Neutrophil (primary cell): ENCODE results near the gene CEP135.

Experiments
- H3K27ac ChIP-seq: fragments of 200-600 bp; sonication (generic); 2 replicates; pipeline ENCODE4 v1.5.1; 2016; ENCODE audit warnings: mild to moderate bottlenecking, moderate library complexity
- H3K27me3 ChIP-seq: fragments of 200-600 bp; sonication (generic); 2 replicates; pipeline ENCODE4 v1.6.0; 2016; ENCODE audit warnings: mild to moderate bottlenecking
- H3K36me3 ChIP-seq: fragments of 200-600 bp; sonication (generic); 2 replicates; pipeline ENCODE4 v1.5.1; 2017
- H3K4me1 ChIP-seq, 2 experiments: fragments of 200-600 bp in 1 of 2; sonication (generic) in 1 of 2; 1 replicate in 1 of 2; 2 replicates in 1 of 2; pipeline versions ENCODE4 v1.5.1 to v1.6.1; 2013 to 2016; ENCODE audit warnings: low read depth in 1 of 2, low read length in 1 of 2, mild to moderate bottlenecking in 1 of 2, moderate library complexity in 1 of 2; ENCODE audit not compliant: control insufficient read depth in 1 of 2, insufficient read depth in 1 of 2
- H3K4me3 ChIP-seq, 2 experiments: fragments of 200-600 bp in 1 of 2; sonication (generic) in 1 of 2; 1 replicate in 1 of 2; 2 replicates in 1 of 2; pipeline ENCODE4 v1.5.1; 2013 to 2016; ENCODE audit warnings: low read depth in 1 of 2, low read length in 1 of 2, mild to moderate bottlenecking in 1 of 2, moderate library complexity in 1 of 2
- H3K9me3 ChIP-seq: fragments of 200-600 bp; sonication (generic); 2 replicates; pipeline ENCODE4 v1.5.1; 2016
- TF ChIP-seq, protein P1 (sequence below): fragments of 200-600 bp; sonication (generic); IDR thresholded peaks from 2 replicates; pipeline ENCODE4 v1.5.1; 2016; ENCODE audit warnings: antibody characterized with exemption

The CEP135 gene

GRCh38 chr4:56052966-56053365 lies 104.2 kb downstream of the CEP135 start:
- TF ChIP-seq, protein P1, sequence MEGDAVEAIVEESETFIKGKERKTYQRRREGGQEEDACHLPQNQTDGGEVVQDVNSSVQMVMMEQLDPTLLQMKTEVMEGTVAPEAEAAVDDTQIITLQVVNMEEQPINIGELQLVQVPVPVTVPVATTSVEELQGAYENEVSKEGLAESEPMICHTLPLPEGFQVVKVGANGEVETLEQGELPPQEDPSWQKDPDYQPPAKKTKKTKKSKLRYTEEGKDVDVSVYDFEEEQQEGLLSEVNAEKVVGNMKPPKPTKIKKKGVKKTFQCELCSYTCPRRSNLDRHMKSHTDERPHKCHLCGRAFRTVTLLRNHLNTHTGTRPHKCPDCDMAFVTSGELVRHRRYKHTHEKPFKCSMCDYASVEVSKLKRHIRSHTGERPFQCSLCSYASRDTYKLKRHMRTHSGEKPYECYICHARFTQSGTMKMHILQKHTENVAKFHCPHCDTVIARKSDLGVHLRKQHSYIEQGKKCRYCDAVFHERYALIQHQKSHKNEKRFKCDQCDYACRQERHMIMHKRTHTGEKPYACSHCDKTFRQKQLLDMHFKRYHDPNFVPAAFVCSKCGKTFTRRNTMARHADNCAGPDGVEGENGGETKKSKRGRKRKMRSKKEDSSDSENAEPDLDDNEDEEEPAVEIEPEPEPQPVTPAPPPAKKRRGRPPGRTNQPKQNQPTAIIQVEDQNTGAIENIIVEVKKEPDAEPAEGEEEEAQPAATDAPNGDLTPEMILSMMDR, result no peak
- Histone ChIP-seq H3K9me3 (no peaks in the 10 kb centered on the region), H3K36me3 (no peaks in the 10 kb centered on the region), H3K4me1 (peaks cover 16 to 21% of the 10 kb centered on the region in 2 experiments), H3K27ac (no peak overlapping the region), H3K4me3 (no peak overlapping the region), H3K27me3 (peaks cover 38% of the 10 kb centered on the region)

GRCh38 chr4:56055027-56055977 lies 106.6 kb downstream of the CEP135 start:
- Histone ChIP-seq H3K9me3 (no peaks in the 10 kb centered on the region), H3K27ac (no peak overlapping the region), H3K4me1 (peaks cover 0 to 6% of the 10 kb centered on the region in 2 experiments), H3K4me3 (no peak overlapping the region), H3K36me3 (no peaks in the 10 kb centered on the region), H3K27me3 (peaks cover 14% of the 10 kb centered on the region)
- TF ChIP-seq, protein P1, result no peak

DNA sequence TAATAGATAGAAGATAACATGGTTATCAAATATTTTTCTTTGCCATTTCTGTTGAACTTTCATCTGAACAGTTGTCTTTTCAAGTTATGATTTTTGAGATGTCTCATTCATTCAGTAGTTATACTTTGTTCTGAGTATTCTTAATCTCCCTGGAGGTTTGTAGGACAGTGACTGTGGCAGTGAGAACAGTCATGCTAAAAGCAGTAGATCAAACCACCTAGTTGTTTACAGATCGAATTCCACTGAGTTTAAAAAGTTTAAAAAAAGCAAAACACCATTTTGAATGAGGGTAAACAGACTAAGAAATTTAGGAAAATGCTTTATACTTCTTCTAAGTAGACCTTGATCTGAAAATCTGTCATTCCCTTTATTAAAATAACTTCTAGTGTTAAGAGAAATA lies 107.2 kb downstream of the CEP135 start:
- Histone ChIP-seq H3K9me3 (no peaks in the 10 kb centered on the region), H3K27ac (no peak overlapping the region), H3K36me3 (no peaks in the 10 kb centered on the region), H3K4me3 (no peak overlapping the region), H3K27me3 (peaks cover 8% of the 10 kb centered on the region), H3K4me1 (peaks cover 0 to 4% of the 10 kb centered on the region in 2 experiments)
- TF ChIP-seq, protein P1, result no peak

- H3K27me3 ChIP-seq, result no peaks in the 10 kb centered on the region
- H3K4me1 ChIP-seq, result peaks cover 0 to 4% of the 10 kb centered on the region in 2 experiments
- no peak overlapping the region for H3K27ac ChIP-seq
- TF ChIP-seq, protein P1, result no peak
- no peak overlapping the region for H3K4me3 ChIP-seq
- H3K9me3 ChIP-seq, result no peaks in the 10 kb centered on the region
- H3K36me3 ChIP-seq, result no peaks in the 10 kb centered on the region
Observed at GRCh38 chr4:56058555-56058954, 109.8 kb downstream of the CEP135 start.

DNA sequence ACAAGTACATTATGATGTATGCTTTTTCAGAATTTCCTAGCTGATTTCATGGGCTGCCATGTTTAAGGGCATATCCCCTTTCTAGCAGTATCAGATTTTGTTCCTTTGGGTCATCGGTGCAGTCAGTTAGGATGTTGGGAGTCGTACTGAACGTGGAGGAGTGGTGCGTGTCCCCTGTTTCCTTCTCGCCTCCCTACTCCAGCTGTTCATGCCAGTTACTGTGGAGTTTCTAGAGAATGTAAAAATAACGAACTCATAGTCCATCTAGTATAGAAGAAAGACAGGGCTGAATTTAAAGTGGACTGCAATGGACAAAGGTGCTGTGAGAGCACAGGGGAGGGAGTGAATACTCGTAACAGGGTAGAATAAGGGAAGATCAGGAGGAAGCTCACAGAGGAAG lies 111.3 kb downstream of the CEP135 start:
- Histone ChIP-seq H3K27ac (no peak overlapping the region), H3K36me3 (no peaks in the 10 kb centered on the region), H3K4me1 (peaks cover 0 to 4% of the 10 kb centered on the region in 2 experiments), H3K9me3 (no peaks in the 10 kb centered on the region), H3K4me3 (no peak overlapping the region), H3K27me3 (no peaks in the 10 kb centered on the region)
- TF ChIP-seq, protein P1, result no peak
